Measurements from ENCODE around the gene POU4F3. TPM values are rescaled to one million over a fixed set of nuclear protein-coding genes. Genes with fewer than 3 reads are reported as not detected.

Gene POU4F3
- total RNA-seq, 1 donor from 2014 or later, result 0.22 TPM

- no peak overlapping the region for H3K4me3 ChIP-seq
- Mint-ChIP-seq H3K27ac (no peak overlapping the region), H3K9me3 (peaks cover 2% of the 10 kb centered on the region), H3K4me3 (no peak overlapping the region), H3K4me1 (peaks cover 18% of the 10 kb centered on the region), H3K36me3 (no peaks in the 10 kb centered on the region), H3K27me3 (ENCODE audit: insufficient read depth, low read depth) (peaks cover 95% of the 10 kb centered on the region)
- peaks cover 100% of the 10 kb centered on the region for H3K27me3 ChIP-seq
- H3K9me3 ChIP-seq (ENCODE audit: low read depth), result no peaks in the 10 kb centered on the region
- H3K4me2 ChIP-seq, result no peak overlapping the region
- H3F3A ChIP-seq (ENCODE audit: low read depth), result peaks cover 4% of the 10 kb centered on the region
- no peak overlapping the region for H2AFZ ChIP-seq (replicated peaks)
- peaks cover 29% of the 10 kb centered on the region for H3K4me1 ChIP-seq
- no peak for DNase-seq (ENCODE audit: low spot score)
- peaks cover 68% of the 10 kb centered on the region for H4K20me1 ChIP-seq (ENCODE audit: low read depth)
- no peaks in the 10 kb centered on the region for H3K36me3 ChIP-seq
- H3K27ac ChIP-seq, result no peak overlapping the region
- no peaks in the 10 kb centered on the region for H3K79me2 ChIP-seq (ENCODE audit: low read depth)
- no peak overlapping the region for H3K9ac ChIP-seq
- no peak for TF ChIP-seq EZH2 (IDR thresholded peaks at IDR 0.05)
- TF ChIP-seq, protein P1, sequence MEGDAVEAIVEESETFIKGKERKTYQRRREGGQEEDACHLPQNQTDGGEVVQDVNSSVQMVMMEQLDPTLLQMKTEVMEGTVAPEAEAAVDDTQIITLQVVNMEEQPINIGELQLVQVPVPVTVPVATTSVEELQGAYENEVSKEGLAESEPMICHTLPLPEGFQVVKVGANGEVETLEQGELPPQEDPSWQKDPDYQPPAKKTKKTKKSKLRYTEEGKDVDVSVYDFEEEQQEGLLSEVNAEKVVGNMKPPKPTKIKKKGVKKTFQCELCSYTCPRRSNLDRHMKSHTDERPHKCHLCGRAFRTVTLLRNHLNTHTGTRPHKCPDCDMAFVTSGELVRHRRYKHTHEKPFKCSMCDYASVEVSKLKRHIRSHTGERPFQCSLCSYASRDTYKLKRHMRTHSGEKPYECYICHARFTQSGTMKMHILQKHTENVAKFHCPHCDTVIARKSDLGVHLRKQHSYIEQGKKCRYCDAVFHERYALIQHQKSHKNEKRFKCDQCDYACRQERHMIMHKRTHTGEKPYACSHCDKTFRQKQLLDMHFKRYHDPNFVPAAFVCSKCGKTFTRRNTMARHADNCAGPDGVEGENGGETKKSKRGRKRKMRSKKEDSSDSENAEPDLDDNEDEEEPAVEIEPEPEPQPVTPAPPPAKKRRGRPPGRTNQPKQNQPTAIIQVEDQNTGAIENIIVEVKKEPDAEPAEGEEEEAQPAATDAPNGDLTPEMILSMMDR (IDR thresholded peaks at IDR 0.05), result no peak
- TF ChIP-seq EZH2phosphoT487 (IDR thresholded peaks at IDR 0.05), result no peak
These were observed 2.4 kb upstream of the POU4F3 start for GRCh38 chr5:146336197-146336596.

DNA sequence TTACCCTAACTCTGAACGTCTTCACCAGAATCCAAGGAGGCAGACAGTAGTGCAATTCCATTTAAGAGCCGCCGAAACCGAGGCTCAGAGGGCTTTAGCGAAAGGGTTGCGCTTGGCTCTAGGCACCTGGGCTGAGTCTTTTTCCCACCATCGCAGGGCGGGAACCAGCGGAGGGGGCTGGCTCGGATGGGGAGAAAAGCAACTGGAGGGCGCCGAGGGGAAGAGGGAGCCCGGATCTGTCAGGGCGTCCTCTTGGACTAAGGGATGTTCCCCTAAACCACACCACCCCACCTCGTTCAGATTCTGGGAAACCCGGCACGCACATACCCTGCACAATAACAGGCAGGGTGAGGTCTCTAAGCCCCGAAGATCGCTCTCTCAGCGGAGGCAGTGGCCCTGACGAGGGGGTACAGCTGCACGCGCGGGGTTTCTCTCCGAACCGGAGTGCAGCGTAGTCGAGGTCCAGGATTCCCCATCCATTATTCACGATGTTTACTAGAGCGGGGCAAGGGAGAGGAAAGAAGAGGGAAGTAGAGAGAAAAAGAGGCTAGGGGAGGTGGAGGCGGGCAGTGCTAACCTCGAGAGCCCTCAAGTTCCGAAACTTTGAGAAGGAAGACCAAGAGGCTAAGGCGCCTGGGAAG, 1.3 kb upstream of the POU4F3 start:
- Histone ChIP-seq H3K4me2 (peak overlapping the region; percentile 41), H3F3A (ENCODE audit: low read depth) (peaks cover 4% of the 10 kb centered on the region), H3K4me3 (peak overlapping the region; percentile 2)

GRCh38 chr5:146337928-146338327, 711 bp upstream of the POU4F3 start:
- no peaks in the 10 kb centered on the region for H3K79me2 ChIP-seq (ENCODE audit: low read depth)

More for the DNA sequence above, 1.3 kb upstream of the POU4F3 start:
- Histone ChIP-seq H3K79me2 (ENCODE audit: low read depth) (no peaks in the 10 kb centered on the region), H3K9me3 (ENCODE audit: low read depth) (no peaks in the 10 kb centered on the region), H3K9ac (no peak overlapping the region), H3K4me1 (peaks cover 20% of the 10 kb centered on the region), H4K20me1 (ENCODE audit: low read depth) (peaks cover 78% of the 10 kb centered on the region), H3K27me3 (peaks cover 100% of the 10 kb centered on the region), H3K27ac (no peak overlapping the region), H2AFZ (replicated peaks) (no peak overlapping the region), H3K36me3 (no peaks in the 10 kb centered on the region)
- Mint-ChIP-seq H3K4me1 (peaks cover 16% of the 10 kb centered on the region), H3K4me3 (peak overlapping the region; percentile 44), H3K36me3 (no peaks in the 10 kb centered on the region), H3K27ac (no peak overlapping the region), H3K27me3 (ENCODE audit: insufficient read depth, low read depth) (peaks cover 95% of the 10 kb centered on the region), H3K9me3 (peaks cover 2% of the 10 kb centered on the region)
- DNase-seq (ENCODE audit: low spot score), result peak; percentile 51
- peak; percentile 90 for TF ChIP-seq EZH2phosphoT487 (IDR thresholded peaks at IDR 0.05)
- TF ChIP-seq, protein P1 (IDR thresholded peaks at IDR 0.05), result no peak
- TF ChIP-seq EZH2 (IDR thresholded peaks at IDR 0.05), result peak; percentile 92

More at GRCh38 chr5:146337928-146338327, 711 bp upstream of the POU4F3 start:
- no peak overlapping the region for H3K4me3 Mint-ChIP-seq
- peaks cover 2% of the 10 kb centered on the region for H3K9me3 Mint-ChIP-seq
- no peaks in the 10 kb centered on the region for H3K36me3 ChIP-seq
- no peak for DNase-seq (ENCODE audit: low spot score)
- H3K4me1 Mint-ChIP-seq, result peaks cover 16% of the 10 kb centered on the region
- H3K9ac ChIP-seq, result no peak overlapping the region
- TF ChIP-seq, protein P1 (IDR thresholded peaks at IDR 0.05), result no peak
- peak; percentile 44 for TF ChIP-seq EZH2phosphoT487 (IDR thresholded peaks at IDR 0.05)
- peak; percentile 62 for TF ChIP-seq EZH2 (IDR thresholded peaks at IDR 0.05)
- peaks cover 10% of the 10 kb centered on the region for H3F3A ChIP-seq (ENCODE audit: low read depth)
- peaks cover 100% of the 10 kb centered on the region for H3K27me3 ChIP-seq
- no peak overlapping the region for H2AFZ ChIP-seq (replicated peaks)
- no peak overlapping the region for H3K27ac Mint-ChIP-seq
- no peaks in the 10 kb centered on the region for H3K36me3 Mint-ChIP-seq
- H4K20me1 ChIP-seq (ENCODE audit: low read depth), result peaks cover 81% of the 10 kb centered on the region
- peak overlapping the region; percentile 78 for H3K4me2 ChIP-seq
- peaks cover 96% of the 10 kb centered on the region for H3K27me3 Mint-ChIP-seq (ENCODE audit: insufficient read depth, low read depth)
- H3K9me3 ChIP-seq (ENCODE audit: low read depth), result no peaks in the 10 kb centered on the region
- H3K4me3 ChIP-seq, result peak overlapping the region; percentile 42
- peaks cover 20% of the 10 kb centered on the region for H3K4me1 ChIP-seq
- H3K27ac ChIP-seq, result no peak overlapping the region

Measured in neural progenitor cell (in vitro differentiated cells).